ENCODE data around the gene CDK14. TPM values are rescaled to one million over a fixed set of nuclear protein-coding genes. Genes with fewer than 3 reads are reported as not detected.
A peak's percentile ranks its signal among the peaks of the same experiment; 100 is the strongest.
"Not testable (repeated sequence)": the region's sequence is repeated elsewhere in the genome, so short reads cannot be mapped to it uniquely, and the experiment has no call there.

CDK14 gene
- total RNA-seq, 1 donor, result 39.1 TPM

DNA sequence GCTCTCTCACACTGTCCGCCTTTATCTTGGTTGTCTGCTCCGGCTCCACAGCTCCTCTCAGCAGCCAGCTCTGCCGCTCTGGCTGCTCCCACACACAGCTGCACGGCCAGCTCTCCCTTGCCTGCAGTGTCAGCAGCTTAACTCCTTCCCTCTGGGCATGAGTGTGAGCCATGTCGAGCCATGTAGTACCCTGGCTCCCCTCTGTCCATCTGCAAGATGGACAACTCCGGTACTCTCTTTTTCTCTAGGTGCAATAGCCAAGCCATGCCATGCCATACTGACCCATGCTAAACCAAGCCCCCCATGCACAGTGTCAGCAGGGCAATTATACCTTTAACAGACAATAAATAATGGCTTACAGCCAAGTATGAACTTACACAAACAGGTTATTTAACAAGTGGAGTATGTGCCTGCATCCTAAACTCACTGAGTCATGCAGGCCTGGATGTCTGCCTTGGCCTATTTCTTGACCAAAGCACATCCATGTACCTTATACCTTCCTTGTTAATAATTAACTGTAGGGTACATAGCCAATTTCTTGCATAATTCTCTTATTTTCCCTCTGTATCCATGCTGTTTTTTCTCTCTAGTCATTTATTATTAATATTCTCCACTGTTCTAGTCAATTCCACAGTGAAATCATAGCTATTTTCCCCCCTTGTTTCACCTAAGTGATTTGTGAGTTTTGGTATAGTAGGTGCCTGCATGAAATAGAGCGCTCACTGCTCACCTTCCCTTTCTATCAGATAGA lies 170.9 kb downstream of the CDK14 start:
- Histone ChIP-seq H4K20me1 (ENCODE audit: insufficient read depth, low read length) (peaks cover 3% of the 10 kb centered on the region), H3K27me3 (ENCODE audit: insufficient read depth, low read length) (no peaks in the 10 kb centered on the region), H3K9me3 (ENCODE audit: low read depth, low read length) (peaks cover 4% of the 10 kb centered on the region), H2AFZ (ENCODE audit: low read length) (no peak overlapping the region), H3K4me2 (ENCODE audit: insufficient read depth, low read length) (no peak overlapping the region), H3K36me3 (ENCODE audit: insufficient read depth, low read length) (peaks cover under 1% of the 10 kb centered on the region), H3K79me2 (ENCODE audit: insufficient read depth, low read length) (peaks cover 8% of the 10 kb centered on the region), H3K4me3 (ENCODE audit: insufficient read depth, low read length) (no peak overlapping the region), H3K27ac (ENCODE audit: low read depth, low read length) (no peak overlapping the region), H3K4me1 (ENCODE audit: insufficient read depth, low read length) (peaks cover 4% of the 10 kb centered on the region)
- TF ChIP-seq, protein P1, sequence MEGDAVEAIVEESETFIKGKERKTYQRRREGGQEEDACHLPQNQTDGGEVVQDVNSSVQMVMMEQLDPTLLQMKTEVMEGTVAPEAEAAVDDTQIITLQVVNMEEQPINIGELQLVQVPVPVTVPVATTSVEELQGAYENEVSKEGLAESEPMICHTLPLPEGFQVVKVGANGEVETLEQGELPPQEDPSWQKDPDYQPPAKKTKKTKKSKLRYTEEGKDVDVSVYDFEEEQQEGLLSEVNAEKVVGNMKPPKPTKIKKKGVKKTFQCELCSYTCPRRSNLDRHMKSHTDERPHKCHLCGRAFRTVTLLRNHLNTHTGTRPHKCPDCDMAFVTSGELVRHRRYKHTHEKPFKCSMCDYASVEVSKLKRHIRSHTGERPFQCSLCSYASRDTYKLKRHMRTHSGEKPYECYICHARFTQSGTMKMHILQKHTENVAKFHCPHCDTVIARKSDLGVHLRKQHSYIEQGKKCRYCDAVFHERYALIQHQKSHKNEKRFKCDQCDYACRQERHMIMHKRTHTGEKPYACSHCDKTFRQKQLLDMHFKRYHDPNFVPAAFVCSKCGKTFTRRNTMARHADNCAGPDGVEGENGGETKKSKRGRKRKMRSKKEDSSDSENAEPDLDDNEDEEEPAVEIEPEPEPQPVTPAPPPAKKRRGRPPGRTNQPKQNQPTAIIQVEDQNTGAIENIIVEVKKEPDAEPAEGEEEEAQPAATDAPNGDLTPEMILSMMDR (IDR thresholded peaks at IDR 0.05; ENCODE audit: extremely low read depth, low read depth, low read length), result no peak
- peak; percentile 72 for DNase-seq (ENCODE audit: insufficient read length, low spot score, missing footprints)

DNA sequence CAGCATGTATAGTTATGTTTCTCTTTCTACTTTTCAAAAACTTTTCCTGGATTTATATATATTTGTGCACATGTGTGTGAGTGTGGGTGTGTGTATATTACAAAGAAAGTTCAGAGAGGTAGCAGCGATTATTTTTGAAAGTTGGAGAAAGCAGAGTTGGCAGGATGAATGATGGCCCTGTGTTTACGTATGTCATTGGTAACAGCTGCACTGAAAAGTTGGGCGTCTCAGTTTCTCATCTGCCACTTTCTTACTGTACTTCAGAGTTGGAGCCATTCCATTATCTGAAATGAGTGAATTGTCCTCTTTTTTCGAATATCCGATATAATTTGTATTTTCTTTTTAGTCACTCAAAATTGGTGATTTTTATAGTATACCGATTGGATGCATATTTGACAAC lies 172.2 kb downstream of the CDK14 start:
- peaks cover 9% of the 10 kb centered on the region for H3K79me2 ChIP-seq (ENCODE audit: insufficient read depth, low read length)
- peaks cover 4% of the 10 kb centered on the region for H3K36me3 ChIP-seq (ENCODE audit: insufficient read depth, low read length)
- no peak overlapping the region for H2AFZ ChIP-seq (ENCODE audit: low read length)
- H3K9me3 ChIP-seq (ENCODE audit: low read depth, low read length), result peaks cover 5% of the 10 kb centered on the region
- H3K27ac ChIP-seq (ENCODE audit: low read depth, low read length), result no peak overlapping the region
- H3K27me3 ChIP-seq (ENCODE audit: insufficient read depth, low read length), result no peaks in the 10 kb centered on the region
- H3K4me1 ChIP-seq (ENCODE audit: insufficient read depth, low read length), result peaks cover 4% of the 10 kb centered on the region
- DNase-seq (ENCODE audit: insufficient read length, low spot score, missing footprints), result no peak
- H3K4me2 ChIP-seq (ENCODE audit: insufficient read depth, low read length), result no peak overlapping the region
- TF ChIP-seq, protein P1 (IDR thresholded peaks at IDR 0.05; ENCODE audit: extremely low read depth, low read depth, low read length), result no peak
- H3K4me3 ChIP-seq (ENCODE audit: insufficient read depth, low read length), result no peak overlapping the region
- peaks cover 3% of the 10 kb centered on the region for H4K20me1 ChIP-seq (ENCODE audit: insufficient read depth, low read length)

GRCh38 chr7:90769036-90769435 lies 172.9 kb downstream of the CDK14 start:
- TF ChIP-seq, protein P1 (IDR thresholded peaks at IDR 0.05; ENCODE audit: extremely low read depth, low read depth, low read length), result no peak
- Histone ChIP-seq H3K9me3 (ENCODE audit: low read depth, low read length) (peaks cover 5% of the 10 kb centered on the region), H3K79me2 (ENCODE audit: insufficient read depth, low read length) (peaks cover 11% of the 10 kb centered on the region), H3K27me3 (ENCODE audit: insufficient read depth, low read length) (no peaks in the 10 kb centered on the region), H3K4me3 (ENCODE audit: insufficient read depth, low read length) (no peak overlapping the region), H4K20me1 (ENCODE audit: insufficient read depth, low read length) (peaks cover 3% of the 10 kb centered on the region), H3K36me3 (ENCODE audit: insufficient read depth, low read length) (peaks cover 4% of the 10 kb centered on the region), H3K4me2 (ENCODE audit: insufficient read depth, low read length) (no peak overlapping the region), H2AFZ (ENCODE audit: low read length) (no peak overlapping the region), H3K4me1 (ENCODE audit: insufficient read depth, low read length) (peaks cover 4% of the 10 kb centered on the region), H3K27ac (ENCODE audit: low read depth, low read length) (no peak overlapping the region)
- no peak for DNase-seq (ENCODE audit: insufficient read length, low spot score, missing footprints)

GRCh38 chr7:90769566-90769965 lies 173.4 kb downstream of the CDK14 start:
- H3K9me3 ChIP-seq (ENCODE audit: low read depth, low read length); DNase-seq (ENCODE audit: insufficient read length, low spot score, missing footprints); H3K27ac ChIP-seq (ENCODE audit: low read depth, low read length); H2AFZ ChIP-seq (ENCODE audit: low read length); H3K27me3 ChIP-seq (ENCODE audit: insufficient read depth, low read length); H3K4me2 ChIP-seq (ENCODE audit: insufficient read depth, low read length); H3K4me1 ChIP-seq (ENCODE audit: insufficient read depth, low read length); H4K20me1 ChIP-seq (ENCODE audit: insufficient read depth, low read length); H3K4me3 ChIP-seq (ENCODE audit: insufficient read depth, low read length); H3K36me3 ChIP-seq (ENCODE audit: insufficient read depth, low read length): not testable (repeated sequence)
- H3K79me2 ChIP-seq (ENCODE audit: insufficient read depth, low read length), result peaks cover 11% of the 10 kb centered on the region
